Activated T-cell treated with anti-CD3 and anti-CD28 coated beads for 24 hours (primary cell): ENCODE results near the gene C1RL.

ENCODE experiments used
- DNase-seq: peaks from one replicate; pipeline ENCODE4 v3.0.0-alpha.2; 2020; ENCODE audit warnings: low read depth

Gene C1RL

GRCh38 chr12:7092229-7092985, 16.6 kb downstream of the C1RL start, which contains the start of gene C1R:
Gene C1R (minus strand): TSS chr12:7092445. CDS start chr12:7092388, 57 bp downstream.
- DNase-seq, result peak; percentile 58

- no peak for DNase-seq
These were observed 17.3 kb downstream of the C1RL start for GRCh38 chr12:7091660-7092228.

GRCh38 chr12:7091171-7091570, 17.8 kb downstream of the C1RL start:
- DNase-seq, result no peak

GRCh38 chr12:7090222-7090998, 18.6 kb downstream of the C1RL start:
- DNase-seq, result no peak

- no peak for DNase-seq
These were observed 19.7 kb downstream of the C1RL start for GRCh38 chr12:7089196-7089871.

GRCh38 chr12:7083125-7083524, 25.9 kb downstream of the C1RL start:
- DNase-seq, result no peak

GRCh38 chr12:7081037-7081436, 28.0 kb downstream of the C1RL start:
- DNase-seq, result no peak

GRCh38 chr12:7079826-7080125, 29.2 kb downstream of the C1RL start:
- no peak for DNase-seq

GRCh38 chr12:7078163-7078562, 30.9 kb downstream of the C1RL start:
- no peak for DNase-seq

GRCh38 chr12:7076493-7076892, 32.5 kb downstream of the C1RL start:
- no peak for DNase-seq

- no peak for DNase-seq
These were observed 33.1 kb downstream of the C1RL start for GRCh38 chr12:7075939-7076338.

GRCh38 chr12:7075518-7075917, 33.5 kb downstream of the C1RL start:
- no peak for DNase-seq

- DNase-seq, result no peak
These were observed 35.1 kb downstream of the C1RL start for GRCh38 chr12:7073946-7074345.

GRCh38 chr12:7072554-7072953, 36.5 kb downstream of the C1RL start:
- no peak for DNase-seq

GRCh38 chr12:7072035-7072434, 37.0 kb downstream of the C1RL start:
- DNase-seq, result no peak

GRCh38 chr12:7069386-7069785, 39.6 kb downstream of the C1RL start:
- DNase-seq, result no peak

- no peak for DNase-seq
These were observed 40.0 kb downstream of the C1RL start for GRCh38 chr12:7068994-7069346.

GRCh38 chr12:7068240-7068993, 40.6 kb downstream of the C1RL start:
- no peak for DNase-seq

GRCh38 chr12:7067096-7067495, 41.9 kb downstream of the C1RL start:
- no peak for DNase-seq

GRCh38 chr12:7066596-7066995, 42.4 kb downstream of the C1RL start:
- no peak for DNase-seq

GRCh38 chr12:7065073-7065623, 43.9 kb downstream of the C1RL start:
- no peak for DNase-seq

- no peak for DNase-seq
These were observed 44.5 kb downstream of the C1RL start for GRCh38 chr12:7064516-7064915.
